Activated CD4-positive, alpha-beta memory T cell treated with anti-CD3 and anti-CD28 coated beads for 36 hours (primary cell): ENCODE measurements around the gene ELOVL3. TPM values are rescaled to one million over a fixed set of nuclear protein-coding genes. Genes with fewer than 3 reads are reported as not detected.
"Not testable (repeated sequence)": the region's sequence is repeated elsewhere in the genome, so short reads cannot be mapped to it uniquely, and the experiment has no call there.

Experiments used
- CTCF ChIA-PET: fragments of 350-600 bp; sonication (Branson Sonifier 250); formaldehyde crosslinking; loops from one replicate; lab custom pipeline; 2021; ENCODE audit warnings: antibody characterized with exemption, inconsistent platforms; lab: Charles Lee
- POLR2A ChIA-PET: fragments of 350-600 bp; sonication (Branson Sonifier 250); formaldehyde crosslinking; loops from one replicate; lab custom pipeline; 2021; ENCODE audit warnings: antibody characterized with exemption; lab: Charles Lee
- DNase-seq: peaks from one replicate; pipeline ENCODE4 v3.0.0-alpha.2; 2020
- H3K27ac Mint-ChIP-seq: one replicate; pipeline ENCODE4 v1.8.0; 2021; ENCODE audit warnings: mixed read lengths
- H3K27me3 Mint-ChIP-seq: one replicate; pipeline ENCODE4 v1.8.0; 2021; ENCODE audit warnings: mixed read lengths
- H3K36me3 Mint-ChIP-seq: one replicate; pipeline ENCODE4 v1.8.0; 2021; ENCODE audit warnings: mixed read lengths
- H3K4me1 Mint-ChIP-seq: one replicate; pipeline ENCODE4 v1.8.0; 2021; ENCODE audit warnings: low read depth, mixed read lengths
- H3K4me3 Mint-ChIP-seq: one replicate; pipeline ENCODE4 v1.8.0; 2021; ENCODE audit warnings: mild to moderate bottlenecking, mixed read lengths
- H3K9me3 Mint-ChIP-seq: one replicate; pipeline ENCODE4 v1.8.0; 2021; ENCODE audit warnings: mixed read lengths
- intact Hi-C: fragments of 100-400 bp; cut with micrococcal nuclease; formaldehyde crosslinking; loops from one replicate; pipeline ENCODE4 v1.15.1; 2023
- total RNA-seq, 2 experiments: library from RNA; stranded (reverse); gene quantifications; one replicate each; pipeline ENCODE4 v1.2.3, GENCODE V29; 2021

ELOVL3 gene
- under 1 TPM; 0.21 to 0.56 TPM for total RNA-seq

DNA sequence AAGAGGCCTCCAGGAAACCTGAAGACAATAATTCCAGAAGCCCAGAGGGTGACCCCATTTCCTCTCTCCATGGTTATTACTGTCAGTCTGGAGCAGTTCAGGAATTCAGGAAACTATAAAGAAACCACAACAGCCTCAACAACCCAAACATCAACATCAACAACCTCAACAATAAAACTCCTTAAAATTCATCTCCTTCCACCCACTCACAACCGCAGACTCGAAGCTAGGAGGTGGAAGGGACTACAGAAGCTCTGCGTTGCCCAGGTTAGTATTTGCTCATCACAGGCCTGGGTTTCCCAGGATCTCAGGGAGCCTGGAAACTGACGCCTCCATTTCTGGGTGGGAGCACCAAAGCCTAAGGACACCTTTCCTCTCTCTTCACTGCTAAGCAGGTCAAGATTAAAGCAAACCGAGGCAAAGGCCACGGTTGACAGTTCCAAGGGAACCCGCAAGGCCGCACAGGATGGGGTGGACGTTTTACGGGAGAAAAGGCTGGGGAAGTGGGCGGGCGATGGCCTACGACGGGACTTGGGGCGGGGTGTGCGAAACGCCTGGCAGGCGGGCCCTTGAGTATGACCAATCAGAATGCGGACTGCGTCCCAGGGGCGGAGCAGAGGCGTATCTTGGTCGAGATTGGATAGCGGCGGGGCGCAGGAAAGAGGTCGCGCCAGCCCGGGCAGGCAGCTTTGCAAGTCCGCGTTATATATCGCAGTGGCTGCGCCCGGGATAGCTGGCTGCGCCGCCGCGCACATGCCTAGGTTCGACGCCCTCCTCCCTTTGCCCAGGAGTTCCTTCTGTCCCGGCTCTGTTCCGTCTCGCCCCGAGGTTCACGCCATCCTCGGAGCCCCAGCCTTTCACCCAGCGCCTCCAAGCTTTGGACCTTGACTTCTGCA, at the start of gene ELOVL3:
Gene ELOVL3 (plus strand): TSS at position 654 of the 896 bp plus-strand sequence. CDS start 250 bp downstream, outside the sequence.
- H3K36me3 Mint-ChIP-seq, result no peaks in the 10 kb centered on the region
- peak; percentile 94 for DNase-seq
- H3K9me3 Mint-ChIP-seq, result no peaks in the 10 kb centered on the region
- CTCF ChIA-PET, result interaction anchor here (0.6 to 19.9 kb wide), 12 partner anchors 9 to 358 kb away, joined by 3 to 1053 read pairs (median 4); partner anchors contain the start of gene NFKB2
- H3K4me1 Mint-ChIP-seq, result peaks cover 13% of the 10 kb centered on the region
- peaks cover 40% of the 10 kb centered on the region for H3K27me3 Mint-ChIP-seq
- no peak within 1 kb of the TSS for H3K27ac Mint-ChIP-seq
- H3K4me3 Mint-ChIP-seq, result peak within 1 kb of the TSS; percentile 47
- intact Hi-C loops, result loop anchor here (5.0 kb wide), 1 partner anchor 356 kb away; no protein-coding TSS in a partner anchor
- POLR2A ChIA-PET, result interaction anchor here (0.6 to 2.0 kb wide), 2 partner anchors 36 to 168 kb away, joined by 4 to 7 read pairs; no protein-coding TSS in a partner anchor

DNA sequence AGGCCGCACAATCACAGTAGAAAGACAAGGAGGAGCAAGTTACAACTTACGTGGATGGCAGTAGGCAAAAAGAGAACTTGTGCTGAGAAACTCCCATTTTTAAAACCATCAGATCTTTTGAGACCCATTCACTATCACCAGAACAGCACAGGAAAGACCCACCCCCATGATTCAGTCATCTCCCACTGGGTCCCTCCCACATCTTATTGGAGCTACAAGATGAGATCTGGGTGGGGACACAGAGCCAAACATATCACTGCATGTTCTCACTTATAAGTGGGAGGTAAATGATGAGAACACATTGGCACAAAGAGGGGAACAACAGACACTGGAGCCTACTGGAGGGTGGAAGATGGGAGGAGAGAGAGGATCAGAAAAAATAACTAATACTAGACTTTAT, 41.5 kb upstream of the ELOVL3 start:
- ChIA-PET CTCF (no interaction called here), POLR2A (no interaction called here)
- DNase-seq, result no peak
- intact Hi-C loops, result loop anchor here (5.0 kb wide), 1 partner anchor 103 kb away; no protein-coding TSS in a partner anchor
- H3K9me3 Mint-ChIP-seq, result peaks cover 3% of the 10 kb centered on the region
- peaks cover 14% of the 10 kb centered on the region for H3K4me1 Mint-ChIP-seq
- H3K27ac Mint-ChIP-seq, result no peak overlapping the region
- no peaks in the 10 kb centered on the region for H3K27me3 Mint-ChIP-seq
- no peaks in the 10 kb centered on the region for H3K36me3 Mint-ChIP-seq
- no peak overlapping the region for H3K4me3 Mint-ChIP-seq

GRCh38 chr10:102185272-102185671, 40.8 kb upstream of the ELOVL3 start:
- intact Hi-C loops, result loop anchor here (5.0 kb wide), 1 partner anchor 102 kb away; no protein-coding TSS in a partner anchor
- Mint-ChIP-seq H3K4me1 (peaks cover 14% of the 10 kb centered on the region), H3K9me3 (peaks cover 3% of the 10 kb centered on the region), H3K36me3 (no peaks in the 10 kb centered on the region), H3K4me3 (no peak overlapping the region), H3K27me3 (no peaks in the 10 kb centered on the region), H3K27ac (no peak overlapping the region)
- ChIA-PET POLR2A (no interaction called here), CTCF (interaction anchor here (1.8 kb wide), 1 partner anchor 167 kb away, joined by 4 read pairs; no protein-coding TSS in a partner anchor)
- DNase-seq, result no peak

DNA sequence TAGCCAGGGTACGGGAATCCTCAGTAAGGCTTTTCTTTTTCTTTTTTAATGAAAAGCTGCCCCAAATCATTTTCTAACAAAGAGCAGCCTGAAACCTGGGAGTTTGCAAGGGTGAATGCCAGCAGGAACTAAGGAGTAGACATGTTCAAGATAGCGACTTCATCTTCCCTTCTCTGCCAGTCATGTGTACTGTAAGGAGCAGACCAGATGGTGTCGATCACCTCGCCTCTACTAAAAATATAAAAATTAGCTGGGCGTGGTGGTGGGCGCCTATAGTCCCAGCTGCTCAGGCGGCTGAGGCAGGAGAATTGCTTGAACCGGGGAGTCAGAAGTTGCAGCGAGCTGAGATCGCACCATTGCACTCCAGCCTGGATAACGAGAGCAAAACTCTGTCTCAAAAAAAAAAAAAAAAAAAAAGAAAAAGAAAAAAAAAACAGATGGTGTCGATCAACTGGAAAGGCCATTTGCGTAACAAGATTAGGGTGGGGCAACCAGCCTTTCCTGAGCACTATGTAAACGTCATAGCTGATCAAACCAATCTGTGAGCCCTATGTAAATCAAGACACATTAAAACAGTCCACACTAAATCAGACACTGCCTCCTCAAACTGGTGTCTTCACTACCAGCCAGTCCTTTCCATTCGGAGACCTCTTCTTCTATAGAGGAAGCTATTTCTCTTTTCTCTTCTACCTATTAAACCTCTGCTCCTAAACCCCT, 40.1 kb upstream of the ELOVL3 start:
- no peaks in the 10 kb centered on the region for H3K36me3 Mint-ChIP-seq
- intact Hi-C loops, result loop anchor here (5.0 kb wide), 1 partner anchor 101 kb away; no protein-coding TSS in a partner anchor
- no peak for DNase-seq
- H3K4me1 Mint-ChIP-seq, result peaks cover 14% of the 10 kb centered on the region
- no peak overlapping the region for H3K27ac Mint-ChIP-seq
- H3K9me3 Mint-ChIP-seq, result peaks cover 3% of the 10 kb centered on the region
- POLR2A ChIA-PET, result no interaction called here
- no peak overlapping the region for H3K4me3 Mint-ChIP-seq
- H3K27me3 Mint-ChIP-seq, result no peaks in the 10 kb centered on the region
- CTCF ChIA-PET, result interaction anchor here (1.1 to 1.8 kb wide), 3 partner anchors 16 to 167 kb away, joined by 3 to 5 read pairs (median 4); no protein-coding TSS in a partner anchor

DNA sequence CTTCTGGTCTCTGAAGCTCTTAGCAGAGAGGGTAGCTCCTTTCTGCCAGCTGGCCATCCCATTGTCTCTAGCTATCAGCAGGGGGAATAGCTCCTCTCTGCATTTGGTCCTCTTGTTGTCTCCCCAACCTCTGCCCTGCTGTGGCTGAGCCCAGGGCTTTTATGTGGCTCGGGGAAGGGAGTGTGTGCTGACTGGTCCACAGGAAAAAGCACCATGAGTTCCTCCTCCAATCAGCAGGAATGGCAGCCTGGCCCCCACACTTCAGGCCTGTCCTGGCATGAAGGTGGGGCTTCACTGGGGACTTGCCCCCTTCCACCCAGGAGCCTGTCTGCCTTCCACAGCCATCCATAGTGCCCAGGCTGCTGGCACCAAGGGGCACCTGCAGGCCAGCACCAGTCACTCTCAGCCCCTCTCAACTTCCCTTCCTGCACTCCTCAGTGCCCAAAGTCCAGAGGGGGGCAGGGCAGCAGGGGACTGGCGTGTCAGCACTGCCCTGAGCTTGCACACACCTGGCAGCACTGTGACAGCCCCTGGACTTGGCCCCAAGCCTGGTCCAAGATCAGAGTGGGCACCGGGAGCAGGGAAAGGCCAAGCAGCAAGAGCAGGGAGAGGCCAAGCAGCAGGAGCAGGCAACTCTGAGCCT, 37.7 kb upstream of the ELOVL3 start:
- no peak for DNase-seq
- no peak overlapping the region for H3K4me3 Mint-ChIP-seq
- CTCF ChIA-PET, result interaction anchor here (1.0 to 3.2 kb wide), 3 partner anchors 18 to 163 kb away, joined by 3 to 19 read pairs (median 4); no protein-coding TSS in a partner anchor
- H3K27ac Mint-ChIP-seq, result no peak overlapping the region
- intact Hi-C loops, result loop anchor here (5.0 kb wide), 1 partner anchor 99 kb away; no protein-coding TSS in a partner anchor
- H3K27me3 Mint-ChIP-seq, result no peaks in the 10 kb centered on the region
- H3K36me3 Mint-ChIP-seq, result peaks cover 5% of the 10 kb centered on the region
- H3K9me3 Mint-ChIP-seq, result peaks cover 16% of the 10 kb centered on the region
- POLR2A ChIA-PET, result no interaction called here
- peaks cover 14% of the 10 kb centered on the region for H3K4me1 Mint-ChIP-seq

GRCh38 chr10:102188941-102189898, 36.9 kb upstream of the ELOVL3 start:
- Mint-ChIP-seq H3K4me1 (peaks cover 14% of the 10 kb centered on the region), H3K27ac (peak overlapping the region; percentile 61), H3K9me3 (peaks cover 16% of the 10 kb centered on the region)
- not testable (repeated sequence) for H3K4me3 Mint-ChIP-seq, H3K36me3 Mint-ChIP-seq, H3K27me3 Mint-ChIP-seq
- DNase-seq, result peak; percentile 63
- intact Hi-C loops, result loop anchor here (1.0 to 5.0 kb wide), 2 partner anchors 37 to 98 kb away; partner anchors contain the start of gene NOLC1
- ChIA-PET POLR2A (interaction anchor here (0.6 to 1.3 kb wide), 6 partner anchors 43 to 206 kb away, joined by 3 to 5 read pairs (median 3); partner anchors contain the start of gene PITX3), CTCF (interaction anchor here (0.6 to 3.2 kb wide), 6 partner anchors 11 to 393 kb away, joined by 3 to 19 read pairs (median 3); no protein-coding TSS in a partner anchor)

GRCh38 chr10:102191956-102192355, 34.1 kb upstream of the ELOVL3 start:
- H3K4me1 Mint-ChIP-seq, result peaks cover 19% of the 10 kb centered on the region
- H3K9me3 Mint-ChIP-seq, result peaks cover 13% of the 10 kb centered on the region
- H3K27ac Mint-ChIP-seq, result no peak overlapping the region
- peaks cover 5% of the 10 kb centered on the region for H3K36me3 Mint-ChIP-seq
- DNase-seq, result no peak
- CTCF ChIA-PET, result no interaction called here
- POLR2A ChIA-PET, result no interaction called here
- intact Hi-C loops, result no loop called here
- H3K27me3 Mint-ChIP-seq, result no peaks in the 10 kb centered on the region
- H3K4me3 Mint-ChIP-seq, result no peak overlapping the region

DNA sequence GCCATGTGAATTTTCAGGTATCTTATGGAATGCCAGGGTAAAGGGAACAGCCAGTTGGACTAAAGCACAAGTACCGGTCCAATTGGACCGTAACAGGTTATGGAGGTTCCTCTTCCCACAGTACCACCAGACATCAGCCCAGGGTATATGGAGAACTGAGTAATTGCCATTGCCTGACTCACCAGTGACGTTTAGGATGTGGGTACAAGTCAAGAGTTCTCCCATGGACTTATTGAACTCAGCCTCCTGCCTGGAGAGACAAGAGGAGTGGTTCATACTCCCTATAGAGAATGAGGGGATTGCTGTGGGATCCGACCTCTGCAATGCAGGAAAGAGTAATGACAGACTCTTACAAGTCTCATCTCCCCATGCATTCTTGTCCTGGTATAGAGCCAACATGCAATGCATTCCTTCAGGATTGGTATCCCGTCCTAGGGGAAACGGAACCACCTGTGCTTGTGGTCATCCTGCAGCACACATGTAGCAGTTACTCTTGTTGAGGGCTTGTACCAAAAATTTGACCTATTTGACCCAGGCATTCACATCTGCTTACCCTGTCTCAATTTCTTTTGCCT, 30.7 kb upstream of the ELOVL3 start:
- CTCF ChIA-PET, result no interaction called here
- H3K4me1 Mint-ChIP-seq, result peaks cover 7% of the 10 kb centered on the region
- H3K27me3 Mint-ChIP-seq, result no peaks in the 10 kb centered on the region
- intact Hi-C loops, result no loop called here
- no peak overlapping the region for H3K4me3 Mint-ChIP-seq
- POLR2A ChIA-PET, result no interaction called here
- H3K27ac Mint-ChIP-seq, result no peak overlapping the region
- peaks cover 5% of the 10 kb centered on the region for H3K36me3 Mint-ChIP-seq
- no peak for DNase-seq
- peaks cover 13% of the 10 kb centered on the region for H3K9me3 Mint-ChIP-seq

DNA sequence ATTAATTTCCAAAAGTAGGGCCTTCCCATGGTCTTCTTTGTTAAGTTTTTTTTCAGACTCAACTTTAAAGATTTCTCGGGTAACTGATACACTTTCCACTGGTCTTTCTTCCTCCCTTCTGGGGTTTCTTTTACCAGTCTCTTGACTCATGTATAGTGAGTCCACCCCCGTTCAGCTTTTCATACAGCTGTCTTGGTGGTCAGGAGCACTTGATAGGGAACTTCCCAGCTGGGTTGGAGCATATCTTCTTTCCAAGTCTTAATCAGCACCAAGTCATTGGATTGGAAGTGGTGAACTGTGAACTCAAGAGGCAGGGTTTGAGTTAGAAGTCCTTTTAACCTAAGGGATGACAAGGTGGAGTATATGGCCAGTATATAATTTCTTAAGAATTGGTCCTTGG, 29.2 kb upstream of the ELOVL3 start:
- Mint-ChIP-seq H3K4me1 (peaks cover 7% of the 10 kb centered on the region), H3K9me3 (peaks cover 4% of the 10 kb centered on the region), H3K36me3 (peaks cover under 1% of the 10 kb centered on the region), H3K4me3 (no peak overlapping the region), H3K27ac (peak overlapping the region; percentile 69), H3K27me3 (no peaks in the 10 kb centered on the region)
- intact Hi-C loops, result no loop called here
- DNase-seq, result peak; percentile 62
- POLR2A ChIA-PET, result no interaction called here
- CTCF ChIA-PET, result interaction anchor here (0.9 to 1.0 kb wide), 2 partner anchors 28 to 75 kb away, joined by 3 read pairs; no protein-coding TSS in a partner anchor

- ChIA-PET CTCF (no interaction called here), POLR2A (no interaction called here)
- Mint-ChIP-seq H3K4me3 (no peak overlapping the region), H3K27ac (no peak overlapping the region), H3K27me3 (no peaks in the 10 kb centered on the region), H3K36me3 (no peaks in the 10 kb centered on the region), H3K9me3 (no peaks in the 10 kb centered on the region), H3K4me1 (peaks cover 11% of the 10 kb centered on the region)
- intact Hi-C loops, result no loop called here
- no peak for DNase-seq
Observed at GRCh38 chr10:102198027-102198426, 28.1 kb upstream of the ELOVL3 start.
